Lower leg skin (tissue), 3 donors: ENCODE data around the gene PAK1IP1.

Experiments used
- POLR2A ChIP-seq, 2 donors: fragments of 450-650 bp; IDR thresholded peaks; one replicate each; pipeline ENCODE4 v1.6.1; 2016 to 2017; ENCODE audit warnings: antibody characterized with exemption in 2 of 2, mild to moderate bottlenecking in 1 of 2, moderate library complexity in 1 of 2
- TF ChIP-seq, protein P1 (sequence below), 3 donors: fragments of 450-650 bp; IDR thresholded peaks; one replicate each; pipeline ENCODE4 v1.5.1; 2016; ENCODE audit warnings: antibody characterized with exemption in 3 of 3, mild to moderate bottlenecking in 3 of 3, moderate library complexity in 2 of 3

DNA sequence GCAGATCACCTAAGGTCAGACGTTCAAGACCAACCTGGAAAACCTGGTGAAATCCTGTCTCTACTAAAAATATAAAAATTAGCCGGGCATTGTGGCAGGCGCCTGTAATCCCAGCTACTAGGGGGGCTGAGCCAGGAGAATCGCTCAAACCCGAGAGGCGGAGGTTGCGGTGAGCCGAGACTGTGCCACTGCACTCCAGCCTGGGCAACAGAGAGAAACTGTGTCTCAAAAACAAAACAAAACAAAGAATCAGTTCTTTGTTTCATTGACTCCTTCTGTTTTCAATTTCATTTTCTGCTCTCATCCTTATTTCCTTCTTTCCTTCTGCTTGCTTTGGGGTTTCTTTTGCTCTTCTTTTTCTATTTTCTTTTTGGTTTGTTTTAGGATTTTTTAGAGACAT lies 19.2 kb downstream of the PAK1IP1 start:
- TF ChIP-seq, protein P1, sequence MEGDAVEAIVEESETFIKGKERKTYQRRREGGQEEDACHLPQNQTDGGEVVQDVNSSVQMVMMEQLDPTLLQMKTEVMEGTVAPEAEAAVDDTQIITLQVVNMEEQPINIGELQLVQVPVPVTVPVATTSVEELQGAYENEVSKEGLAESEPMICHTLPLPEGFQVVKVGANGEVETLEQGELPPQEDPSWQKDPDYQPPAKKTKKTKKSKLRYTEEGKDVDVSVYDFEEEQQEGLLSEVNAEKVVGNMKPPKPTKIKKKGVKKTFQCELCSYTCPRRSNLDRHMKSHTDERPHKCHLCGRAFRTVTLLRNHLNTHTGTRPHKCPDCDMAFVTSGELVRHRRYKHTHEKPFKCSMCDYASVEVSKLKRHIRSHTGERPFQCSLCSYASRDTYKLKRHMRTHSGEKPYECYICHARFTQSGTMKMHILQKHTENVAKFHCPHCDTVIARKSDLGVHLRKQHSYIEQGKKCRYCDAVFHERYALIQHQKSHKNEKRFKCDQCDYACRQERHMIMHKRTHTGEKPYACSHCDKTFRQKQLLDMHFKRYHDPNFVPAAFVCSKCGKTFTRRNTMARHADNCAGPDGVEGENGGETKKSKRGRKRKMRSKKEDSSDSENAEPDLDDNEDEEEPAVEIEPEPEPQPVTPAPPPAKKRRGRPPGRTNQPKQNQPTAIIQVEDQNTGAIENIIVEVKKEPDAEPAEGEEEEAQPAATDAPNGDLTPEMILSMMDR (IDR thresholded peaks at IDR 0.05), result no peak
- TF ChIP-seq POLR2A (IDR thresholded peaks at IDR 0.05), result no peak
